ENCODE measurements around the gene ISM2.

Gene ISM2

DNA sequence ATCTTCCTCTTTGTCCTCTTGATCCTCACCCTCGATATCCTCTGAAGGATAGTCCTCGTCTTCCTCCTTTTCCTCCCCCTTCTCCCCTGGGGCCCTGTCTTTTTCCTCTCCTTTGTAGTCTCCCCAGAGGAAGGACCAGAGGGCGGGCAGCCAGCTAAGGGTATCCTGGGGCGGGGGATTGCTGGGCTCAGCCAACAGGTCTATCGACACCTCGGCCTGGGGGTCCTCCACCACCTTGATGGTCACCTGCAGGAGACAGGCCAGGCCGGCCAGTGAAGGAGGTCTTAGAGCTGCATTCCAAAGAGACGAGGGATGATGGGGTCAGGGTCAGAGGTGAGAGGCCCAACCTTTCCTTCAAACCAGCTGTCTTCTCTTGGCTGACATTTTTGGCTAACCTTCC, 16.2 kb downstream of the ISM2 start:
- no peak for TF ChIP-seq CTCF (IDR thresholded peaks at IDR 0.05; ENCODE audit: insufficient read depth, low read depth, low read length, missing control alignments)
- DNase-seq (ENCODE audit: low read depth): no peak
- no peak overlapping the region for H3K4me3 ChIP-seq (ENCODE audit: low read length)

GRCh38 chr14:77478796-77479195, 19.8 kb downstream of the ISM2 start:
- DNase-seq (ENCODE audit: low read depth): no peak
- no peak for TF ChIP-seq CTCF (IDR thresholded peaks at IDR 0.05; ENCODE audit: insufficient read depth, low read depth, low read length, missing control alignments)
- H3K4me3 ChIP-seq (ENCODE audit: low read length): no peak overlapping the region

DNA sequence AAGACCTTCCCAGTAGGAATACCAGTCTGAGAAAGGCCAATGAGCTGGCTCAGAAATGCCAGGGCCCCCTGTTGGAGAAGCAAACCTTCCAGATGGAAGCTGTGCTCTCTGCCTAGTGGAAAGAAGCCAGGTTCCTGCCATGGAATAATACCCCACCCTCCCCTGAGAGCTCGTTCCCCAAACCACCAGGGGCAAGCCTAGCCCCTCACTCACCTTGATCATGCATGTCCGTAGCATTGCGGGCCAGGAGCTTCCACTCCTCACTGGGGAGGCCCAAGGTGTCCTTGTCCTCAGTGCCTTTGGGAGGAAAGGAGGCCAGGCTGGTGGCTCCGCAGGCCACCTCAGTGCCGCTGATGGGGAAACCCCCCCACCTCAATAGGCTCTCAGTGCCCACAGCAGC, 20.6 kb downstream of the ISM2 start:
- no peak overlapping the region for H3K4me3 ChIP-seq (ENCODE audit: low read length)
- DNase-seq (ENCODE audit: low read depth): no peak
- TF ChIP-seq CTCF (IDR thresholded peaks at IDR 0.05; ENCODE audit: insufficient read depth, low read depth, low read length, missing control alignments): no peak

DNA sequence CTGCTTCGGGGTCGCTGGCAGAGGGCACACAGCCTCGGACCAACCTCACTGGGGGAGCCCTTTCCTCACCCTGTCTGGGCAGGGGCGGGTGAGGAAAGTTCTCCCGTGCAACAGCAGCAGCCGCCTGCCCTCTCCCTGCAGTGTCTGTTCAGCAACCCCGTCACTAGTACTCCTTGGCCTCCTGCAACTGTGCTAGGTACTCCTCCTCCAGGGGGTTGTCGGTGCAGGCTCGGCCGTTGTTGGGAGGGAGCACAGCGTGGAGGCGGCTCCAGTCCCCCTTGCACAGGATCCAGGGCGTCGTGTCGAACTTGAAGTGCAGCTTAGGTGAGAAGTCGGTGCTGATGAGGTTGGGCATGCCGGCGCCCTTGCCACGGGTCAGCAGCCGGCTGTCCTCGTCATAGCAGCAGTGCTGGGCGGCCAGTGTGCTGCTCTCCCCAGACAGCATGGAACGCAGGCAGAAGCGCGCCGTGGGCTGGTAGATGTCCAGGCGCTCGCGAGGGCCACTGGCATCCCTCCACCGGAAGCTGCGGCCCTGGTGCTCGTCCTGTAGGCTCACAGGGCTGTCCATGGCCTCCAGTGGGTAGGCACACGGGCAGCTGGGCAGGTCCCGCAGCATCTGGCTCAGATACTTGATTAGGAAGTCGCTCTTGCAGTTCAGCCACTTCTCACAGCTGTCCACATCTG, 23.0 kb downstream of the ISM2 start:
- H3K4me3 ChIP-seq (ENCODE audit: low read length): no peak overlapping the region
- no peak for DNase-seq (ENCODE audit: low read depth)
- TF ChIP-seq CTCF (IDR thresholded peaks at IDR 0.05; ENCODE audit: insufficient read depth, low read depth, low read length, missing control alignments): no peak

- TF ChIP-seq CTCF (IDR thresholded peaks at IDR 0.05; ENCODE audit: insufficient read depth, low read depth, low read length, missing control alignments): no peak
- DNase-seq (ENCODE audit: low read depth): no peak
- no peak overlapping the region for H3K4me3 ChIP-seq (ENCODE audit: low read length)
Measured at GRCh38 chr14:77474479-77475177, 24.0 kb downstream of the ISM2 start.

DNA sequence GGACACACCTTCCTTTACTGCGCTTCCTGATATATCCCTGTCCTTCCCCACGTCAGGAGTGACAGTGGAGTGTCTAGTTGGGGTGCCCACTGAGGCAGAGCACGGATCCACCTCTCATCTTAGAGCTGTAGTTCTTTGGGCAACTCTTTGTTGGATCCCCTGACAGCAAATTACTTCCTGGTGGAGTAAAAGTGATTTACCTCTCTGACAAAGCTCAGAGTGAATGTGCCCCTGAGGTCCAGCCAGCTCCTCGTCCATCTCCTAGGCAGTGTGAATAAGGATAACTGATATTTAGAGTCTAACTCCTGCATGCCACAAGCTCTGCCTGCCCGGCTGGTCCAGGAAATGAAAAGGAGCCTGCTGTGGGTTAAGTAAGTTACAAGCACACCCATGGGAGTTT, 24.7 kb downstream of the ISM2 start:
- no peak for TF ChIP-seq CTCF (IDR thresholded peaks at IDR 0.05; ENCODE audit: insufficient read depth, low read depth, low read length, missing control alignments)
- no peak overlapping the region for H3K4me3 ChIP-seq (ENCODE audit: low read length)
- no peak for DNase-seq (ENCODE audit: low read depth)

Measured in epithelial cell of esophagus (primary cell).